GM21381 (cell line): ENCODE measurements around the gene LAMA2.

Source experiments
- ATAC-seq: cut with Tn5 transposase; IDR thresholded peaks from one replicate; pipeline ENCODE4 v1.9.1; 2021; ENCODE audit warnings: mild to moderate bottlenecking, moderate library complexity; ENCODE audit not compliant: unreplicated experiment

The LAMA2 gene

DNA sequence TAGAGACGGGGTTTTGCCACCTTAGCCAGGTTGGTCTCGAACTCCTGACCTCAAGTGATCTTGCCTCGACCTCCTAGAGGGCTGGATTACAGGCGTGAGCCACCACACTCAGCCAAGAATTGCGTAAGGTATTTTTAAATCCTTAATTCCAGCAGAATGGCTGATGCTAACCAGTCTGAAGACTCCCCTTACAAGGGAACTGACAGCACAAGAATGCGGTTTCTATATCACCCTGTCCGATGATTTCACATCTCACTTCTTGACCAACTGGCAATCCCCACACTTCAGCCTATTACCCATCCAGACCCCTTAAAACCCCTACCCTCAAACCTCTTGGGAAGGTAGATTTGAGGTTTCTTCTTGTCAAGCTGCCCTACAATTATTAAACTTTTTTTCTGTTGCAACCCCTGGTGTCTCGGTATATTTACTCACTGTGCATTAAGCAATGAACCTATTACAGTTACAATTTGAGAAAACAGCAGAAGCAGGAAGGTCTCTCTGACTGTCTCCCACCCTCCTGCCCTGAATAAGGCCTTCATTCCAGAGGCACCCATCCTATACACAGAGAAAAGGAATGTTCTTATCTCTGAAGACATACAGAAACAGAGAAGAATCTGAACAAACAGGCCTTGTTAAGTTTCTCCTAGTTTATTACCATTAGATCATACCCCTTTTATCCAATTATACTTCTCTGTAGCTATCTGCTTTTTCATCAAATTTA is 662.1 kb downstream of the LAMA2 start:
- no peak for ATAC-seq

DNA sequence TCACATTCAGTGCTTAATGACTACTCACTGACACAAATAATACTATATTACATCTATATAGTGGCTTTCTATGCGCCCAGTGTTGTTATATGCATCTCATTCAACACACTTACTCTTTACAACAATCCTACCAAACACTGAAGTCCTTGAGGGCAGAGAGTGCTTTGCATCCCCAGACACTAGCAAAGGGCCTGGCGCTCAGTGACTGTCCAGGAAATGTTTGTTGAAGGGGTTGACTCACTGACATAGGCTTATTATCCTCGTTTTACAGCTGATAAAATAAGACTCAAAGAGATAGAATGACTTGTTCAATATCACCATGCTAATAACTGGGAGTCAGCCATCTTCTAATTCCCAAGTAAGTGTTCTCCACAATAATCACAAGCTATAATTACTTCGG is 663.8 kb downstream of the LAMA2 start:
- ATAC-seq, result no peak

DNA sequence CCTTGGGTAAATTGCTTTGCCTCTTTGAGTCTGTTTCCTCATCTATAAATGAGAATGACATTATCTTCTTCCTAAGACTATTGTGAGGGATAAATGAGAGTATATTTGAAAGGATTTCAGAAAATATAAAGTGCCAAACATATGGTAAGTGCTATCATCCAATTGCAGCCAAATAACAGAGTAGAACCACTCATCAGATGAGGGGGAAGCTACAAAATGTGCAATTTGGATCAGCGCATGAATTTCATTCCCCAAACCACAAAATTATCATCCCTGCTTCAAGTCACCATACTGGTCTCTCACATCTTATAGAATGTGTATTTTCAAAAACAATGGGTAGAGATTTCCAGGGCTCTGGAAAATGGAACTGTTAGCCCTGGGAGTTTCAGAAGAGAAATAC is 668.5 kb downstream of the LAMA2 start:
- no peak for ATAC-seq

DNA sequence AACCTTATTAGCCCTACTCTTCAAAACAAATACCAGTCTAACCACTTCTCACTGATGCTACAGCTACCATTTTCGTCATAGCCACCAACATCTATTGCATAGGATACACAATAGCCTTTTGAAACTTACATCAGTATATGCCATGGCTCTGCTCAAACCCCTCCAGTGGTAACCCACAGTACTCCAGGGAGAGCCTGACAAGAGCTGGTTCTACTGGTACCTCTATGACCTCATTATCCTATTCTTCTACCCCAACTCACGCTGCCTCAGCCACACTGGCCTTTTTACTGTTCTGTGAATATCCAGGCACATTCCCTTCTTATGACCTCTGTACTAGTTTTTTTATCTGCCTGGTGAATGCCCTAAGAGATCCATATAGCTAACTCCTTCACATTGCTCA is 669.5 kb downstream of the LAMA2 start:
- ATAC-seq, result no peak

DNA sequence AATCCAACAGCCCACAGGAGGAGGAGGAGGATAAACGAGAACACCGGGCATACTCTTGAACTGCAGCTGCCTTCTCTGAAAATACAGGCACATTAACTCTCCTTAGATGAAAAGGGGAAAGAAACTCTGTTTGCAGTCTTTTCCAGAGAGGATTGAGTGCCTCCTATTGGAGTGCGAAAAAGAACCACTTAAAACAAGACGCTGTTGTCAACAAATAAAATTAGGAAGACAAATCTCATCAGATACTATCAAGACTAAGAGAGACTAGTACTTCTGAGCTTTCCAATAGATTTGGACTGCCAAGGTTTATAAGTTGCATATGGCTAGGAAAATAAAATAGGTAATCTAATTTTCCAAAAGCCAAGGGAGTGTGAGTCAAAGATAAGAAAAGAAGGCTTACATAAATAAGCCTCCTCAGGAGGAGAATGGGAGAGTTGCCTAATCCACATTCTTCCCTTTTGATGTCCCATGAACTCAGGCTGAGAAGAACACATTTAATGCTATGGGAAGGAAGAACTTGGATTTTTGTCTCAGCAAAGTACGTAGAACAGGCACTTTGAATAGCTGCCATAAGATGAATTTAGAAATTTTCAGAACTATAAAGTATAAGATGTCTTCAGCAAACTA is 672.4 kb downstream of the LAMA2 start:
- ATAC-seq, result no peak

DNA sequence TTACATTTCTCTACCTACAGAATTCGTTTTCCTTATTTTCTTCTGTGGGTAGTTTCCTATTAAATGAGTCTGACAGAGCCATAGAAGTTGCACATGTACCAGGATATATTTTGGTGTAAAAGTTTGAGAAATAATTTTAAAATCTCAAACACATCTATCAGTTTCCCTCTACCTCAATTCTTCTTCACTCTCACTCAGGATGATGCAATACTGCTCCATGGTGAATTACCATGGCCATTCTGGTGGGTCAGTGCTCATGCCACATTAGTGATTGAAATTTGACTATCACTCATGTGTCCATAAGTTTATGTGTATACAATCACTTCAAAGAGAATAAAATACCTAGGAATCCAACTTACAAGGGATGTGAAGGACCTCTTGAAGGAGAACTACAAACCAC is 675.3 kb downstream of the LAMA2 start:
- no peak for ATAC-seq

DNA sequence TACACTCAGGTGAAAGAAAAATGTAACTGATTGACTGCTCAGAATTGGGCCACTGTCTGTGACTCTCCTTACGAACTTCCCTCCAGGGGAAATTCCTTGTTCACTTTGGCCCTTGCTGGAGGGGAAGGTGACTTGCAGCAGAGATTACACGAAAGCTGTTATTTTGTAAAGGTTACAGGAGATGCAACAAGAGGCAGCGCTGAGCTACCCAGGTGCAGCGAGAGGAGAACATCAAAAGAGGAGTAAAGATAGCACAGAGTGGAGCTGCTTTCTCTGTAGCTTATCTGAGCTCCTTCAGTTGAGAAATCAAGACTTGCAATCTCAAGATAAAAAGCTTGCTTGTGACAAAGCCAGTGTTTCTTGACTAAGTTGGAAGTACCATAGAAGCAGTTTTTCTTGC is 682.4 kb downstream of the LAMA2 start:
- no peak for ATAC-seq

DNA sequence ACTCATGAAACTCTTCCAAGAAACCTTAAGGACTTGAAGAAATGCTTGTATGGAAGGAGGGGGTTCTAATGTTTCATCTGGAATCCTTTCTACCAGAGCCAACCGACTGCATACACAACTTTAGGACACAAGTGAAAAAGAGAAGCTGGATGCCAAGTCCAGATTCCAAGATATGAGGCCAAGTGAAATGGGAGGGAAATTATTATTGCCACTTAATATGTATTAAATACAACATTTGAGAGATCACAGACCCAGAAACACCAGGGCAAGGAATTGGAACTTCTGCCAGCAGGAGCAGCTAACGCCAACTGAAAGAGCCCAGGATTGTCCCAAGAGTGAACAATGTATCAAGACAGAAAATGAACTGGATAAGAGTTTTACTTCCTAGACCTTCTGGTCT is 682.9 kb downstream of the LAMA2 start:
- no peak for ATAC-seq
